BLaER1 treated with 17β-estradiol and CSF1 and Interleukin-3, amounts not matched to agents 10 nM and 100 nM (cell line): ENCODE measurements around the gene BACE1.

Source experiments
- H3K27ac ChIP-seq, 11 experiments: shearing (Covaris generic); formaldehyde crosslinking; 2 replicates each; pipeline ENCODE4 v1.8.1; 2022
- H3K27me3 ChIP-seq, 11 experiments: shearing (Covaris generic); formaldehyde crosslinking; 2 replicates each; pipeline ENCODE4 v1.8.1; 2022
- H3K36me3 ChIP-seq, 11 experiments: shearing (Covaris generic); formaldehyde crosslinking; 2 replicates each; pipeline ENCODE4 v1.8.1; 2022
- H3K4me1 ChIP-seq, 10 experiments: shearing (Covaris generic); formaldehyde crosslinking; 2 replicates each; pipeline ENCODE4 v1.8.1; 2022
- H3K4me2 ChIP-seq, 11 experiments: shearing (Covaris generic); formaldehyde crosslinking; 2 replicates each; pipeline ENCODE4 v1.8.1; 2022
- H3K4me3 ChIP-seq, 10 experiments: shearing (Covaris generic); formaldehyde crosslinking; 2 replicates each; pipeline ENCODE4 v1.8.1; 2022
- H3K9ac ChIP-seq, 11 experiments: shearing (Covaris generic); formaldehyde crosslinking; 2 replicates each; pipeline ENCODE4 v1.8.1; 2022
- H3K9me3 ChIP-seq, 11 experiments: shearing (Covaris generic); formaldehyde crosslinking; replicated peaks in 1 of 11; 2 replicates each; pipeline ENCODE4 v1.8.1; 2022
- H4K20me1 ChIP-seq, 11 experiments: shearing (Covaris generic); formaldehyde crosslinking; 2 replicates each; pipeline ENCODE4 v1.8.1; 2022
- Cebpa-rat ChIP-seq, 11 experiments: shearing (Covaris generic); IDR thresholded peaks; 2 replicates each; pipeline ENCODE4 v1.8.1; 2022

BACE1 gene

GRCh38 chr11:117289795-117290194, 26.3 kb downstream of the BACE1 start:
- no peak overlapping the region for H3K4me2 ChIP-seq
- no peaks in the 10 kb centered on the region for H3K27me3 ChIP-seq
- H3K27ac ChIP-seq = no peak overlapping the region
- H3K36me3 ChIP-seq = peaks cover 47 to 96% (median 85%) of the 10 kb centered on the region in 11 experiments
- no peak overlapping the region for H3K9ac ChIP-seq
- H4K20me1 ChIP-seq = 0 out of 22 replicates have a peak, but pooled peaks cover 0 to 8% (median 0%) of the 10 kb centered on the region in 11 experiments
- no peak overlapping the region for H3K4me3 ChIP-seq
- TF ChIP-seq Cebpa-rat (IDR thresholded peaks at IDR 0.05) = no peak
- H3K4me1 ChIP-seq = peaks cover 0 to 8% (median 0%) of the 10 kb centered on the region in 10 experiments; a peak in 3 of 20 replicates
- no peaks in the 10 kb centered on the region for H3K9me3 ChIP-seq

- no peaks in the 10 kb centered on the region for H3K9me3 ChIP-seq
- H3K36me3 ChIP-seq = peaks cover 68 to 100% (median 93%) of the 10 kb centered on the region in 11 experiments
- no peak overlapping the region for H3K4me3 ChIP-seq
- H3K27me3 ChIP-seq = no peaks in the 10 kb centered on the region
- H3K9ac ChIP-seq = no peak overlapping the region
- no peak for TF ChIP-seq Cebpa-rat (IDR thresholded peaks at IDR 0.05)
- H4K20me1 ChIP-seq = 0 out of 22 replicates have a peak, but pooled peaks cover 0 to 8% (median 0%) of the 10 kb centered on the region in 11 experiments
- H3K4me2 ChIP-seq = no peak overlapping the region
- H3K27ac ChIP-seq = no peak overlapping the region
- H3K4me1 ChIP-seq = peaks cover 0 to 8% (median 0%) of the 10 kb centered on the region in 10 experiments; a peak in 3 of 20 replicates
These were observed 28.4 kb downstream of the BACE1 start for GRCh38 chr11:117287668-117288067.

GRCh38 chr11:117286588-117286987, 29.5 kb downstream of the BACE1 start:
- no peaks in the 10 kb centered on the region for H3K27me3 ChIP-seq
- 0 out of 22 replicates have a peak, but pooled peaks cover 0 to 8% (median 0%) of the 10 kb centered on the region in 11 experiments for H4K20me1 ChIP-seq
- TF ChIP-seq Cebpa-rat (IDR thresholded peaks at IDR 0.05) = no peak
- H3K9me3 ChIP-seq = no peaks in the 10 kb centered on the region
- H3K9ac ChIP-seq = no peak overlapping the region
- no peak overlapping the region for H3K27ac ChIP-seq
- H3K4me3 ChIP-seq = no peak overlapping the region
- H3K4me2 ChIP-seq = no peak overlapping the region
- peaks cover 78 to 100% (median 99%) of the 10 kb centered on the region in 11 experiments for H3K36me3 ChIP-seq
- peaks cover 0 to 8% (median 0%) of the 10 kb centered on the region in 10 experiments; a peak in 3 of 20 replicates for H3K4me1 ChIP-seq

DNA sequence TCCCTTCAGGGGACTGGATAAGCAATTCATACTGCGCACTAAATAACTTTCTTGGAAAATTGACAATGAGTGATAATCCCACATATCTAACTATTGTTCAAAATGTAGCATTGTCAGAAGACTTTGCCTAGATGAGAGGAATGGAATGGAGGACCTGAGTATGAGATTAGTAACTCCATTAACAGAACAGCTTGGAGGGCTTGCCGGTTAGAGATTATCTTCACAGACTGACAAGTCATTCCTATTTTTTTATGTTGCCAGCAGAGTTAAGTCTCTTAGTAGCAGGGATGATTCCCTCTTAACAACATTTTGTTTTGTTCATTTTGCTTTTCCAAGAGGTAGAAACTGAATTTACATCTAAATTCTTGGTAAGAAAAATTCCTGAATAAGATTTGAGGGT, 32.0 kb downstream of the BACE1 start:
- Histone ChIP-seq H3K4me1 (no peaks in the 10 kb centered on the region), H3K9me3 (no peaks in the 10 kb centered on the region), H3K27ac (no peak overlapping the region), H3K9ac (no peak overlapping the region), H3K4me3 (no peak overlapping the region), H3K4me2 (no peak overlapping the region), H4K20me1 (no peaks in the 10 kb centered on the region), H3K36me3 (peaks cover 84 to 100% (median 96%) of the 10 kb centered on the region in 11 experiments), H3K27me3 (no peaks in the 10 kb centered on the region)
- TF ChIP-seq Cebpa-rat (IDR thresholded peaks at IDR 0.05) = no peak

- no peaks in the 10 kb centered on the region for H3K4me1 ChIP-seq
- H3K36me3 ChIP-seq = peaks cover 73 to 94% (median 86%) of the 10 kb centered on the region in 11 experiments
- H3K9ac ChIP-seq = no peak overlapping the region
- no peak overlapping the region for H3K4me3 ChIP-seq
- TF ChIP-seq Cebpa-rat (IDR thresholded peaks at IDR 0.05) = no peak
- H3K9me3 ChIP-seq = no peaks in the 10 kb centered on the region
- H3K4me2 ChIP-seq = no peak overlapping the region
- H4K20me1 ChIP-seq = no peaks in the 10 kb centered on the region
- H3K27me3 ChIP-seq = no peaks in the 10 kb centered on the region
- no peak overlapping the region for H3K27ac ChIP-seq
These were observed 33.1 kb downstream of the BACE1 start for GRCh38 chr11:117282956-117283355.

DNA sequence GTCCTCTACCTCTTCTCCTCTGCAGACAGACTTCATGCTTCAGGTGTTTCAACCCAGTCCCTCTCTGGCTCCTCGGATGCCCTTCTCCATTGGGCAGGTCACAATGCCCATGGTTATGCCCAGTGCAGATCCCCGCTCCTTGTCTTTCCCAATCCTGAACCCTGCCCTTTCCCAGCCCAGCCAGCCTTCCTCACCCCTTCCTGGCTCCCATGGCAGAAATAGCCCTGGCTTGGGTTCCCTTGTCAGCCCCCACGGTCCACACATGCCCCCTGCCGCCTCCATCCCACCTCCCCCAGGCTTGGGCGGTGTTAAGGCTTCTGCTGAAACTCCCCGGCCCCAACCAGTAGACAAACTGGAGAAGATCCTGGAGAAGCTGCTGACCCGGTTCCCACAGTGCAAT, 34.2 kb downstream of the BACE1 start:
- H3K36me3 ChIP-seq = peaks cover 68 to 86% (median 78%) of the 10 kb centered on the region in 11 experiments
- no peaks in the 10 kb centered on the region for H3K9me3 ChIP-seq
- H3K4me3 ChIP-seq = no peak overlapping the region
- no peak for TF ChIP-seq Cebpa-rat (IDR thresholded peaks at IDR 0.05)
- H3K4me2 ChIP-seq = no peak overlapping the region
- H3K4me1 ChIP-seq = no peaks in the 10 kb centered on the region
- no peak overlapping the region for H3K27ac ChIP-seq
- no peaks in the 10 kb centered on the region for H3K27me3 ChIP-seq
- no peak overlapping the region for H3K9ac ChIP-seq
- no peaks in the 10 kb centered on the region for H4K20me1 ChIP-seq

DNA sequence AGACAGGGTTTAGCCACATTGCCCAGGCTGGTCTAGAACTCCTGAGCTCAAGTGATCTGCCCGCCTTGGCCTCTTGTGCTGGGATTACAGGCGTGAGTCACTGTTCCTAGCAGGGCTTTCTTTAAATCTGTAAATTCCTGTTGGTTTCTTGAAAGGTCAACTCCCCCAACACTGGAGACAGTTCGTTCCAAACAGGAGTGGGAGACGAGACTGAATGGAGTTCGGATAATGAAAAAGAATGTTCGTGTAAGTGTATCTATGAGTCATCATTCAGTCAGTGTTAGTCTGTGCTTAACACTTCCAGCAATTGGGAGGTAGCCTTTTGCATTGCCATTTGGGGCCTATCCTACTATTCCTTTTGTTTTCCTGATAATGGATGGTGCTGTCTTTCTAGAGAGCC, 34.9 kb downstream of the BACE1 start:
- no peaks in the 10 kb centered on the region for H4K20me1 ChIP-seq
- no peak overlapping the region for H3K9ac ChIP-seq
- no peak overlapping the region for H3K27ac ChIP-seq
- no peaks in the 10 kb centered on the region for H3K27me3 ChIP-seq
- H3K36me3 ChIP-seq = peaks cover 64 to 83% (median 72%) of the 10 kb centered on the region in 11 experiments
- TF ChIP-seq Cebpa-rat (IDR thresholded peaks at IDR 0.05) = no peak
- no peak overlapping the region for H3K4me3 ChIP-seq
- no peak overlapping the region for H3K4me2 ChIP-seq
- H3K9me3 ChIP-seq = no peaks in the 10 kb centered on the region
- H3K4me1 ChIP-seq = no peaks in the 10 kb centered on the region

DNA sequence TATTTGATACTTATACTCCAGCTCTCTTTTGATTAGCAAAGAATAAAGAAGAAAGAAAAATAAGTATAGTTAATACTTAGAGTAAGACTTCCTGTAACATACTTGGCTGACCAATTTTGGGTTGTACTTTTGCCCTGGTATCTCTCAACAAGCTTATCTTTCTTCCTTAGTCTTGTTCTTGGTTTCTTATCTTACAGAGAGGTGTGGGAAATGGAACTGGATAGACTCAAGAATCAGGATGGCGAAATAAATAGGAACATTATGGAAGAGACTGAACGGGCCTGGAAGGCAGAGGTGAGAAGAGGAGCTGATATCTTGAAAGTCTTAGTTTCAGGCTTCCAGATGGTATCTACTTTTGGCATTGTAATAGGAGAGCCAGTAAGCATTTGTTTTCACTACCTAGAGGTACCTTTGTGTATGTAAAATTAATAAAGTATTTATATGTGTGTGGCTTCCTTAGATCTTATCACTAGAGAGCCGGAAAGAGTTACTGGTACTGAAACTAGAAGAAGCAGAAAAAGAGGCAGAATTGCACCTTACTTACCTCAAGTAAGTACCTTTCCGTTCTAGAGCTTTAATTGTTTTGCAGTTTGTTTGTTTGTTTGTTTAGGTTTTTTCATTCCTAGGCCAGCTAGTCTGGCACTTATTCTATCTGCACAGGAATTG, 36.2 kb downstream of the BACE1 start:
- Histone ChIP-seq H3K4me3 (no peak overlapping the region), H3K4me2 (no peak overlapping the region), H3K27ac (no peak overlapping the region)

DNA sequence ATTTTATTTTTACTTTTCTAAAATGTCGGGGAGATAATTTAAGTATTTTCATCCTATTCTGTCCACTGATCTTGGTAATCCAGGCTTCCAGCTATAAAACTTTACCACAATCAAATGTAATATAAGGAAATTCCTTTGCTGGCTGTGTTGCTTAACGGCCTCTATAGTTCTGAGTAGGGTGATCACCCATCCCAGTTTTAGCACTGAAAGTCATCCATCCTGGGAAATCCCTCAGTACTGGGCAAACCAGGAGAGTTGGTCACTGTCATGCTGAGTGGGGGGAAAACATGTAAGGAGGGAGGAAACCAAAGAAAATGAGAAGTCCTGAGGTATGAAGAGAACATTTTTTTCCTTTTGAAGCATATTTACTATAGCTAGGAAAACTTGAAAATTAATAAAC, 37.7 kb downstream of the BACE1 start:
- Histone ChIP-seq H3K27me3 (no peaks in the 10 kb centered on the region), H3K4me1 (no peaks in the 10 kb centered on the region), H3K9me3 (peaks cover 0 to 6% (median 0%) of the 10 kb centered on the region in 11 experiments; a peak in 4 of 22 replicates), H3K4me3 (no peak overlapping the region), H3K9ac (no peak overlapping the region), H4K20me1 (no peaks in the 10 kb centered on the region), H3K36me3 (peaks cover 49 to 79% (median 63%) of the 10 kb centered on the region in 11 experiments), H3K27ac (no peak overlapping the region), H3K4me2 (no peak overlapping the region)
- no peak for TF ChIP-seq Cebpa-rat (IDR thresholded peaks at IDR 0.05)

More for the DNA sequence above, 36.2 kb downstream of the BACE1 start:
- Histone ChIP-seq H4K20me1 (no peaks in the 10 kb centered on the region), H3K9ac (no peak overlapping the region), H3K4me1 (no peaks in the 10 kb centered on the region), H3K27me3 (no peaks in the 10 kb centered on the region), H3K9me3 (no peaks in the 10 kb centered on the region), H3K36me3 (peaks cover 55 to 79% (median 68%) of the 10 kb centered on the region in 11 experiments)
- no peak for TF ChIP-seq Cebpa-rat (IDR thresholded peaks at IDR 0.05)
